HepG2 (cell line): ENCODE results near the gene DDX39B. TPM values are rescaled to one million over a fixed set of nuclear protein-coding genes. Genes with fewer than 3 reads are reported as not detected.

ENCODE experiments used
- ATAC-seq: fragments of 200-7000 bp; cut with Tn5 transposase; 3 replicates; pipeline ENCODE4 v1.9.1; 2020; ENCODE audit warnings: mild to moderate bottlenecking, moderate library complexity
- BruUV-seq: library from RNA; stranded (reverse); fragments of 400-500 nt; replicated peaks from 2 replicates; lab custom pipeline; 2021; lab: Mats Ljungman, UMichigan
- CTCF ChIA-PET: fragments of 300-600 bp; formaldehyde crosslinking; extraction: SDS; loops from one replicate; lab custom pipeline; 2021; ENCODE audit warnings: low total read pairs, inconsistent platforms, low intra/inter-chr PET ratio; lab: Yijun Ruan, JAX
- POLR2A ChIA-PET: fragments of 350-600 bp; sonication (Branson Sonifier 250); formaldehyde crosslinking; loops from one replicate; lab custom pipeline; 2020; ENCODE audit warnings: antibody characterized with exemption, inconsistent platforms; lab: Yijun Ruan, JAX
- DNase-seq: peaks from one replicate; pipeline ENCODE4 v3.0.0-alpha.2; 2015; ENCODE audit warnings: low spot score
- FAIRE-seq: peaks from 3 replicates; lab custom pipeline; 2011; peaks lifted over from hg19 to GRCh38; lab: Jason Lieb, UNC
- H2AFZ ChIP-seq: one replicate; pipeline ENCODE4 v1.6.1; 2011; ENCODE audit warnings: low read length, inconsistent platforms
- H3K27ac ChIP-seq: fragments of 300-600 bp; 3 replicates; pipeline ENCODE4 v1.8.0; 2011; ENCODE audit warnings: mixed run types, mild to moderate bottlenecking, mixed read lengths, low read length, inconsistent platforms; ENCODE audit not compliant: insufficient read depth; ENCODE audit errors: extremely low read length
- H3K27me3 ChIP-seq, 2 experiments: fragments of 200-600 bp in 1 of 2; 2 replicates in 1 of 2; 3 replicates in 1 of 2; pipeline versions ENCODE4 v1.6.0 to v1.8.0; 2011; ENCODE audit warnings: low read length in 2 of 2, mild to moderate bottlenecking in 2 of 2, moderate library complexity in 2 of 2, inconsistent platforms in 1 of 2; ENCODE audit not compliant: insufficient read depth in 2 of 2, control insufficient read depth in 1 of 2
- H3K36me3 ChIP-seq, 2 experiments: fragments of 200-600 bp in 1 of 2; replicated peaks in 1 of 2; 2 replicates in 1 of 2; 3 replicates in 1 of 2; pipeline versions ENCODE4 v1.5.1 to v1.8.0; 2011; ENCODE audit warnings: low read length in 2 of 2, inconsistent platforms in 1 of 2; ENCODE audit not compliant: insufficient read depth in 2 of 2, control insufficient read depth in 1 of 2
- H3K4me1 ChIP-seq: 2 replicates; pipeline ENCODE4 v1.5.1; 2012; ENCODE audit warnings: low read length, inconsistent platforms; ENCODE audit not compliant: insufficient read depth
- H3K4me2 ChIP-seq: 2 replicates; pipeline ENCODE4 v1.6.0; 2011; ENCODE audit warnings: low read depth, low read length, inconsistent platforms
- H3K4me3 ChIP-seq, 3 experiments: fragments of 200-600 bp in 1 of 3; sonication (generic), shearing (Covaris generic) in 1 of 3; replicated peaks in 1 of 3; 2 replicates each; pipeline ENCODE4 v1.5.1; 2011 to 2016; ENCODE audit warnings: low read length in 3 of 3, inconsistent platforms in 2 of 3, low read depth in 2 of 3, mild to moderate bottlenecking in 2 of 3, control low read depth in 1 of 3, mixed read lengths in 1 of 3; ENCODE audit not compliant: insufficient read depth in 1 of 3
- H3K79me2 ChIP-seq: one replicate; pipeline ENCODE4 v1.6.1; 2011; ENCODE audit warnings: low read length, inconsistent platforms; ENCODE audit not compliant: insufficient read depth
- H3K9ac ChIP-seq: 2 replicates; pipeline ENCODE4 v1.6.0; 2011; ENCODE audit warnings: mild to moderate bottlenecking, low read depth, low read length, inconsistent platforms; ENCODE audit not compliant: insufficient read depth
- H3K9me3 ChIP-seq: 2 replicates; pipeline ENCODE4 v1.5.1; 2012; ENCODE audit warnings: mild to moderate bottlenecking, low read length
- H4K20me1 ChIP-seq: 2 replicates; pipeline ENCODE4 v1.6.0; 2011; ENCODE audit warnings: inconsistent platforms, mild to moderate bottlenecking, low read length, moderate library complexity; ENCODE audit not compliant: insufficient read depth
- CEBPG ChIP-seq: IDR thresholded peaks from 2 replicates; pipeline ENCODE4 v1.6.1; 2016
- FLYWCH1 ChIP-seq: sonication (generic); formaldehyde crosslinking; IDR thresholded peaks from 2 replicates; pipeline ENCODE4 v1.8.1; 2023; ENCODE audit warnings: mild to moderate bottlenecking, missing genetic modification reagents
- JUNB ChIP-seq: sonication (generic); formaldehyde crosslinking; IDR thresholded peaks from 2 replicates; pipeline ENCODE4 v1.8.0; 2022; ENCODE audit warnings: missing genetic modification reagents, mild to moderate bottlenecking, borderline replicate concordance
- KLF15 ChIP-seq: sonication (generic); formaldehyde crosslinking; IDR thresholded peaks from 2 replicates; pipeline ENCODE4 v1.8.1; 2023; ENCODE audit warnings: borderline replicate concordance, mild to moderate bottlenecking, inconsistent platforms, missing genetic modification reagents, mixed read lengths
- NFE2L1 ChIP-seq: sonication (generic); formaldehyde crosslinking; IDR thresholded peaks from 2 replicates; pipeline ENCODE4 v1.4.0; 2020; ENCODE audit warnings: missing genetic modification reagents, mild to moderate bottlenecking, borderline replicate concordance
- SIN3A ChIP-seq: IDR thresholded peaks from 2 replicates; pipeline ENCODE4 v1.6.1; 2011; ENCODE audit warnings: low read depth, mild to moderate bottlenecking, control low read depth, low read length, borderline replicate concordance
- ZFP62 ChIP-seq: sonication (generic); formaldehyde crosslinking; IDR thresholded peaks from 2 replicates; pipeline ENCODE4 v1.4.0; 2020; ENCODE audit warnings: missing genetic modification reagents
- ZFX ChIP-seq: sonication (generic); formaldehyde crosslinking; IDR thresholded peaks from 2 replicates; pipeline ENCODE4 v1.4.0; 2020; ENCODE audit warnings: mild to moderate bottlenecking, low read depth, missing genetic modification reagents, moderate library complexity
- ZMAT3 ChIP-seq: sonication (generic); formaldehyde crosslinking; conservative IDR thresholded peaks from 2 replicates; pipeline ENCODE4 v1.7.0; 2021; ENCODE audit warnings: missing genetic modification reagents
- ZNF10 ChIP-seq: sonication (generic); formaldehyde crosslinking; IDR thresholded peaks from 2 replicates; pipeline ENCODE4 v1.4.0; 2020; ENCODE audit warnings: mild to moderate bottlenecking, low read depth, missing genetic modification reagents, borderline replicate concordance
- ZNF225 ChIP-seq: sonication (generic); formaldehyde crosslinking; IDR thresholded peaks from 2 replicates; pipeline ENCODE4 v1.4.0; 2020; ENCODE audit warnings: mild to moderate bottlenecking, missing genetic modification reagents
- ZNF235 ChIP-seq: sonication (generic); formaldehyde crosslinking; IDR thresholded peaks from 2 replicates; pipeline ENCODE4 v1.8.1; 2023; ENCODE audit warnings: mild to moderate bottlenecking, missing genetic modification reagents, borderline replicate concordance
- ZNF263 ChIP-seq: sonication (generic); formaldehyde crosslinking; IDR thresholded peaks from 2 replicates; pipeline ENCODE4 v1.4.0; 2020; ENCODE audit warnings: missing genetic modification reagents
- WGBS: methylation state at CpG from one replicate; pipeline ENCODE4 v1.1.6; 2017; ENCODE audit warnings: low lambda C conversion rate; 5-methylcytosine and 5-hydroxymethylcytosine counted together
- in situ Hi-C: cut with HindIII; loops from 2 replicates; pipeline ENCODE4 v1.10.0; 2017; ENCODE audit warnings: low pct_unique_long_range_greater_than_20kb; ENCODE audit not compliant: extremely low pct_ligation_motif_present
- intact Hi-C: fragments of 100-400 bp; cut with micrococcal nuclease; formaldehyde crosslinking; loops from one replicate; pipeline ENCODE4 v1.10.0; 2022; ENCODE audit not compliant: unreplicated experiment
- polyA plus RNA-seq, 8 experiments: library from polyadenylated mRNA; depleted of rRNA in 3 of 8; stranded (reverse) in 7 of 8; unstranded in 1 of 8; fragments of >200 nt; fragmentation: Illumina TruSeq in 4 of 8; extraction: Trizol in 4 of 8; gene quantifications; 2 replicates each; pipeline versions ENCODE4 v1.2.1 to v1.2.3, GENCODE V29; 2011 to 2016; ENCODE audit warnings: low read depth in 4 of 8, missing spikeins in 1 of 8, mixed read lengths in 1 of 8; ENCODE audit not compliant: insufficient read depth in 1 of 8
- total RNA-seq, 5 experiments: library from RNA; depleted of rRNA; stranded (reverse); fragments of >200 nt; fragmentation: Illumina TruSeq; extraction: Trizol; gene quantifications; 2 replicates each; pipeline ENCODE4 v1.2.3, GENCODE V29; 2016; ENCODE audit warnings: low read depth in 1 of 5
- TF ChIP-seq, protein P1 (sequence below): sonication (generic); formaldehyde crosslinking; IDR thresholded peaks from 2 replicates; pipeline ENCODE4 v1.5.1; 2020; ENCODE audit warnings: missing genetic modification reagents, mild to moderate bottlenecking, borderline replicate concordance
- TF ChIP-seq, protein P2 (sequence below): sonication (generic); formaldehyde crosslinking; IDR thresholded peaks from 2 replicates; pipeline ENCODE4 v1.5.1; 2020; ENCODE audit warnings: mild to moderate bottlenecking, missing genetic modification reagents, moderate library complexity
- TF ChIP-seq, protein P3 (sequence below): sonication (generic); formaldehyde crosslinking; IDR thresholded peaks from 2 replicates; pipeline ENCODE4 v1.4.0; 2020; ENCODE audit warnings: missing genetic modification reagents

Gene DDX39B
- total and polyA plus RNA-seq, 2 of the 13 experiments (the other 11 are each of a cell fraction or from before 2014, with no cell fraction given): 570 to 678 TPM

DNA sequence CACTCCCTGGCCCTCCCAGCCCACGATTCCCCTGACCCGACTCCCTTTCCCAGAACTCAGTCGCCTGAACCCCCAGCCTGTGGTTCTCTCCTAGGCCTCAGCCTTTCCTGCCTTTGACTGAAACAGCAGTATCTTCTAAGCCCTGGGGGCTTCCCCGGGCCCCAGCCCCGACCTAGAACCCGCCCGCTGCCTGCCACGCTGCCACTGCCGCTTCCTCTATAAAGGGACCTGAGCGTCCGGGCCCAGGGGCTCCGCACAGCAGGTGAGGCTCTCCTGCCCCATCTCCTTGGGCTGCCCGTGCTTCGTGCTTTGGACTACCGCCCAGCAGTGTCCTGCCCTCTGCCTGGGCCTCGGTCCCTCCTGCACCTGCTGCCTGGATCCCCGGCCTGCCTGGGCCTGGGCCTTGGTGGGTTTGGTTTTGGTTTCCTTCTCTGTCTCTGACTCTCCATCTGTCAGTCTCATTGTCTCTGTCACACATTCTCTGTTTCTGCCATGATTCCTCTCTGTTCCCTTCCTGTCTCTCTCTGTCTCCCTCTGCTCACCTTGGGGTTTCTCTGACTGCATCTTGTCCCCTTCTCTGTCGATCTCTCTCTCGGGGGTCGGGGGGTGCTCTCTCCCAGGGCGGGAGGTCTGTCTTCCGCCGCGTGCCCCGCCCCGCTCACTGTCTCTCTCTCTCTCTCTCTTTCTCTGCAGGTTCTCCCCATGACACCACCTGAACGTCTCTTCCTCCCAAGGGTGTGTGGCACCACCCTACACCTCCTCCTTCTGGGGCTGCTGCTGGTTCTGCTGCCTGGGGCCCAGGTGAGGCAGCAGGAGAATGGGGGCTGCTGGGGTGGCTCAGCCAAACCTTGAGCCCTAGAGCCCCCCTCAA is 30.5 kb upstream of the DDX39B start, which contains the start of gene LTA:
Gene LTA (plus strand): TSS at position 249 of the 871 bp plus-strand sequence. CDS start 454 bp downstream, at position 703.
- H3K4me2 ChIP-seq: peak within 1 kb of the TSS; percentile 48
- ChIA-PET POLR2A (no interaction called here), CTCF (no interaction called here)
- H3K36me3 ChIP-seq: no peaks in the 10 kb centered on the region
- peak; percentile 58 for ATAC-seq
- no peaks in the 10 kb centered on the region for H4K20me1 ChIP-seq
- WGBS: 28% methylated on average over 22 of the region's 27 CpGs
- no peak for FAIRE-seq
- intact Hi-C loops (no loop called here), in situ Hi-C loops (no loop called here)
- H3K27me3 ChIP-seq: peaks cover 20 to 78% of the 10 kb centered on the region in 2 experiments
- H3K4me3 ChIP-seq: peak within 1 kb of the TSS in 1 of 3 experiments; percentile 24; a peak in 1 of 6 replicates
- H2AFZ ChIP-seq: no peak within 1 kb of the TSS
- no peaks in the 10 kb centered on the region for H3K79me2 ChIP-seq
- DNase-seq: no peak
- BruUV-seq: no TSS peak
- H3K9me3 ChIP-seq: no peaks in the 10 kb centered on the region
- H3K27ac ChIP-seq: no peak within 1 kb of the TSS
- peaks cover 8% of the 10 kb centered on the region for H3K4me1 ChIP-seq
- H3K9ac ChIP-seq: no peak within 1 kb of the TSS; the same call in 1 of the 2 replicates
- TF ChIP-seq ZNF10 (CRISPR knock-in tag) (no peak), FLYWCH1 (CRISPR knock-in tag) (no peak), NFE2L1 (no peak), ZFP62 (no peak), JUNB (no peak), ZNF235 (CRISPR knock-in tag) (no peak), CEBPG (CRISPR knock-in tag) (no peak), ZNF263 (CRISPR knock-in tag) (no peak), ZMAT3 (no peak), ZNF225 (CRISPR knock-in tag) (peak; percentile 46; the same call in 1 of the 2 replicates), ZFX (CRISPR knock-in tag) (peak; percentile 48; the same call in 1 of the 2 replicates), SIN3A (no peak), KLF15 (CRISPR knock-in tag) (0 out of 2 replicates have a peak, but pooled peaks have one; percentile 37)
- TF ChIP-seq, protein P1, sequence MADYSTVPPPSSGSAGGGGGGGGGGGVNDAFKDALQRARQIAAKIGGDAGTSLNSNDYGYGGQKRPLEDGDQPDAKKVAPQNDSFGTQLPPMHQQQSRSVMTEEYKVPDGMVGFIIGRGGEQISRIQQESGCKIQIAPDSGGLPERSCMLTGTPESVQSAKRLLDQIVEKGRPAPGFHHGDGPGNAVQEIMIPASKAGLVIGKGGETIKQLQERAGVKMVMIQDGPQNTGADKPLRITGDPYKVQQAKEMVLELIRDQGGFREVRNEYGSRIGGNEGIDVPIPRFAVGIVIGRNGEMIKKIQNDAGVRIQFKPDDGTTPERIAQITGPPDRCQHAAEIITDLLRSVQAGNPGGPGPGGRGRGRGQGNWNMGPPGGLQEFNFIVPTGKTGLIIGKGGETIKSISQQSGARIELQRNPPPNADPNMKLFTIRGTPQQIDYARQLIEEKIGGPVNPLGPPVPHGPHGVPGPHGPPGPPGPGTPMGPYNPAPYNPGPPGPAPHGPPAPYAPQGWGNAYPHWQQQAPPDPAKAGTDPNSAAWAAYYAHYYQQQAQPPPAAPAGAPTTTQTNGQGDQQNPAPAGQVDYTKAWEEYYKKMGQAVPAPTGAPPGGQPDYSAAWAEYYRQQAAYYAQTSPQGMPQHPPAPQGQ (CRISPR knock-in tag): no peak
- TF ChIP-seq, protein P2, sequence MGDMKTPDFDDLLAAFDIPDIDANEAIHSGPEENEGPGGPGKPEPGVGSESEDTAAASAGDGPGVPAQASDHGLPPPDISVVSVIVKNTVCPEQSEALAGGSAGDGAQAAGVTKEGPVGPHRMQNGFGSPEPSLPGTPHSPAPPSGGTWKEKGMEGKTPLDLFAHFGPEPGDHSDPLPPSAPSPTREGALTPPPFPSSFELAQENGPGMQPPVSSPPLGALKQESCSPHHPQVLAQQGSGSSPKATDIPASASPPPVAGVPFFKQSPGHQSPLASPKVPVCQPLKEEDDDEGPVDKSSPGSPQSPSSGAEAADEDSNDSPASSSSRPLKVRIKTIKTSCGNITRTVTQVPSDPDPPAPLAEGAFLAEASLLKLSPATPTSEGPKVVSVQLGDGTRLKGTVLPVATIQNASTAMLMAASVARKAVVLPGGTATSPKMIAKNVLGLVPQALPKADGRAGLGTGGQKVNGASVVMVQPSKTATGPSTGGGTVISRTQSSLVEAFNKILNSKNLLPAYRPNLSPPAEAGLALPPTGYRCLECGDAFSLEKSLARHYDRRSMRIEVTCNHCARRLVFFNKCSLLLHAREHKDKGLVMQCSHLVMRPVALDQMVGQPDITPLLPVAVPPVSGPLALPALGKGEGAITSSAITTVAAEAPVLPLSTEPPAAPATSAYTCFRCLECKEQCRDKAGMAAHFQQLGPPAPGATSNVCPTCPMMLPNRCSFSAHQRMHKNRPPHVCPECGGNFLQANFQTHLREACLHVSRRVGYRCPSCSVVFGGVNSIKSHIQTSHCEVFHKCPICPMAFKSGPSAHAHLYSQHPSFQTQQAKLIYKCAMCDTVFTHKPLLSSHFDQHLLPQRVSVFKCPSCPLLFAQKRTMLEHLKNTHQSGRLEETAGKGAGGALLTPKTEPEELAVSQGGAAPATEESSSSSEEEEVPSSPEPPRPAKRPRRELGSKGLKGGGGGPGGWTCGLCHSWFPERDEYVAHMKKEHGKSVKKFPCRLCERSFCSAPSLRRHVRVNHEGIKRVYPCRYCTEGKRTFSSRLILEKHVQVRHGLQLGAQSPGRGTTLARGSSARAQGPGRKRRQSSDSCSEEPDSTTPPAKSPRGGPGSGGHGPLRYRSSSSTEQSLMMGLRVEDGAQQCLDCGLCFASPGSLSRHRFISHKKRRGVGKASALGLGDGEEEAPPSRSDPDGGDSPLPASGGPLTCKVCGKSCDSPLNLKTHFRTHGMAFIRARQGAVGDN (CRISPR knock-in tag): peak; percentile 55
- TF ChIP-seq, protein P3, sequence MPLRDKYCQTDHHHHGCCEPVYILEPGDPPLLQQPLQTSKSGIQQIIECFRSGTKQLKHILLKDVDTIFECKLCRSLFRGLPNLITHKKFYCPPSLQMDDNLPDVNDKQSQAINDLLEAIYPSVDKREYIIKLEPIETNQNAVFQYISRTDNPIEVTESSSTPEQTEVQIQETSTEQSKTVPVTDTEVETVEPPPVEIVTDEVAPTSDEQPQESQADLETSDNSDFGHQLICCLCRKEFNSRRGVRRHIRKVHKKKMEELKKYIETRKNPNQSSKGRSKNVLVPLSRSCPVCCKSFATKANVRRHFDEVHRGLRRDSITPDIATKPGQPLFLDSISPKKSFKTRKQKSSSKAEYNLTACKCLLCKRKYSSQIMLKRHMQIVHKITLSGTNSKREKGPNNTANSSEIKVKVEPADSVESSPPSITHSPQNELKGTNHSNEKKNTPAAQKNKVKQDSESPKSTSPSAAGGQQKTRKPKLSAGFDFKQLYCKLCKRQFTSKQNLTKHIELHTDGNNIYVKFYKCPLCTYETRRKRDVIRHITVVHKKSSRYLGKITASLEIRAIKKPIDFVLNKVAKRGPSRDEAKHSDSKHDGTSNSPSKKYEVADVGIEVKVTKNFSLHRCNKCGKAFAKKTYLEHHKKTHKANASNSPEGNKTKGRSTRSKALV: no peak
